HG02571 (cell line): ENCODE measurements around the gene ANKS4B.
"Not testable (repeated sequence)": the region's sequence is repeated elsewhere in the genome, so short reads cannot be mapped to it uniquely, and the experiment has no call there.

Experiments used
- ATAC-seq: cut with Tn5 transposase; IDR thresholded peaks from one replicate; pipeline ENCODE4 v1.9.1; 2021; ENCODE audit warnings: mild to moderate bottlenecking, moderate library complexity; ENCODE audit not compliant: unreplicated experiment

The ANKS4B gene

GRCh38 chr16:21289789-21290188 lies 56.3 kb downstream of the ANKS4B start:
- ATAC-seq = not testable (repeated sequence)

GRCh38 chr16:21300309-21301167 lies 67.0 kb downstream of the ANKS4B start:
- ATAC-seq = peak; percentile 67

- ATAC-seq = peak; percentile 36
Measured at GRCh38 chr16:21301168-21301894, 67.8 kb downstream of the ANKS4B start.

- ATAC-seq = no peak
Measured at GRCh38 chr16:21301895-21302291, 68.4 kb downstream of the ANKS4B start.

- no peak for ATAC-seq
Measured at GRCh38 chr16:21302454-21302853, 69.0 kb downstream of the ANKS4B start.

- no peak for ATAC-seq
Measured at GRCh38 chr16:21302898-21303528, 69.5 kb downstream of the ANKS4B start.
